NCI-H2081 treated with DMSO at 0.1 percent for 48 hours (cell line): ENCODE data around the gene SETD9.

ENCODE experiments used
- DNase-seq: peaks from one replicate; lab custom pipeline; 2025; lab: John Stamatoyannopoulos, UW

The SETD9 gene, protein sequence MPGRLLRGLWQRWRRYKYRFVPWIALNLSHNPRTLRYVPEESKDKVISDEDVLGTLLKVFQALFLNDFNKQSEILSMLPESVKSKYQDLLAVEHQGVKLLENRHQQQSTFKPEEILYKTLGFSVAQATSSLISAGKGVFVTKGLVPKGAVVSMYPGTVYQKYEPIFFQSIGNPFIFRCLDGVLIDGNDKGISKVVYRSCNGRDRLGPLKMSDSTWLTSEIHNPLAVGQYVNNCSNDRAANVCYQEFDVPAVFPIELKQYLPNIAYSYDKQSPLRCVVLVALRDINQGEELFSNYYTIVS

DNA sequence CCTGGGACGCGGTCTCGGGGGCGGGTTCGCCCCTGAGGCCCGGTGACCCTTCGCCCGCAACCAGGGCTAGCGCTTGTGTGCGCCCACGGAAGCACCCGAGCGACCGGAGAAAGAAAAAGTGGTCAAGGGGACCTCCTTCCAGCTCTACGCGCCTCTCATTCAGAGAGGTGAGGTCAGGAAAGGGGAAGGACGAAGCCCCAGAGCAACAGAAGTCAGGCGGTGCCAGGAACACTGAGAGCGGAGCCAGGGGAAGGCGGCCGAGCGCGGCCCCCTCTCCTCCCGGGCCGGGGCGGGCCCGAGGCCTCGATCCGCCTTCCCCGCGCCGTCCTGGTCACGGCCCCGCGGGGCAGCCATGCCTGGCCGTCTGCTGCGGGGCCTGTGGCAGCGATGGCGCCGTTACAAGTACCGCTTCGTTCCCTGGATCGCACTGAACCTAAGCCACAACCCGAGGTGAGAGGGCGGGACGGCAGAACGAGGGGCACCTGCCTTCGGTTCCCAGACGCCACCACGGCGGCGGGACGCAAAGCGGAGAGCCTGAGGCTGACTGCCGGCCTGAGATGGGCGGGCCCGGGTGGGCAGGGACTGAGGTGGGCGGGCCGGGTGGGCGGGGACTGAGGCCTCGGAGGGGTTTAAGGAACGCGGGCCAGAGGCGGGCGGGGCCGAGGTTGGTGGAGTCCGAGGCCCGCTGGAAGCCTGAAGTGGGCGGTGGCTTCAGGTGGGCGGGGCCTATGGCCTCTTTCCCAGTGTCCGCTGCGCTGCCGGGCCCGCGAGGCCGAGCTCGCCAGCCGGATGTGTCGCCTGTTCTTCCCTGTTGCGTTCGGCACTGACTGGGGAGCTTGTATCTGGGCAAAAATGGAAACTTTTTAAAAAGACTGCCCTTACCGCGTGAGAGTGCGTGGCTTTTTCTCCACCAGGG is at the start of gene SETD9:
Gene SETD9, plus strand, starts transcription at position 303 of the 916 bp plus-strand sequence. Its CDS starts 50 bp downstream, at position 353.
- DNase-seq, result peak; percentile 77

GRCh38 chr5:56861893-56862485 is 47.4 kb upstream of the SETD9 start:
- DNase-seq, result no peak

DNA sequence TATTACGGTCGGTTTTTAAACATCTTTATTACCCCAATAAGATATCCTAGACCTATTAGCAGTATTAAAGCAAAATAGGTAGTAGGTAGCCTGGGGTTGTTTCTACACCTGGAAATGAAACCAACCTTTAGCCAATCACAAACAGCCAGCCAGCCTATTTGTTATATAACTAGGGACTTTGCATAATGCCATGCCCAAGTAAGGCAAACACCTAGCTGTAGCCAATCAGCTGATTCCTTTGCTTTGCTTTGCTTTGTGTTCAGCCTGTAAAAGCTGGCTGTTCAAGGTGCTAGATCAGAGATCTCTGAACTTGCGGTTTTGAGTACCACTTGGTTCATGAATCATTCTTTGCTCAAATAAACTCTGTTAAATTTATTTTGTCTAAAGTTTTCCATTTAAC is 46.5 kb upstream of the SETD9 start:
- no peak for DNase-seq

- no peak for DNase-seq
Measured at GRCh38 chr5:56871777-56872176, 37.6 kb upstream of the SETD9 start.

- no peak for DNase-seq
Measured at GRCh38 chr5:56873056-56873455, 36.3 kb upstream of the SETD9 start.

DNA sequence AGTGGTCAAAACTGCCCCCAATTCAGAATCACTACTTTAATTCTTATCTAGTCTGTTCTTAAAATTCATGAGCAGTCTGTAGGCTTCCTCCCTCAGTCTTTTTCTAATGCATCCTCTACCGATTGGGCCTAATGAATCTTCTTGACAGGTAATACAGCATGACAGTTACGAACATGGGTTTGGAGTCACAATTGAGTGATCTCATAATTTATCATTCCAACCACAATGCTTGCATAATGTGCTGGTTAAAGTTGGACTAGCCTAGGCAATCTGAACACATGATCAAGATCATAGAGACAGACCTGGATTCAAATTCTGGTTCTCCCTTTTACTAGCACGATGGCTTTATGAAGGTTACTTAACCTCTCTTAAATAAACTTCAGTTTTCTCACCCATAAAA is 33.1 kb upstream of the SETD9 start:
- no peak for DNase-seq

DNA sequence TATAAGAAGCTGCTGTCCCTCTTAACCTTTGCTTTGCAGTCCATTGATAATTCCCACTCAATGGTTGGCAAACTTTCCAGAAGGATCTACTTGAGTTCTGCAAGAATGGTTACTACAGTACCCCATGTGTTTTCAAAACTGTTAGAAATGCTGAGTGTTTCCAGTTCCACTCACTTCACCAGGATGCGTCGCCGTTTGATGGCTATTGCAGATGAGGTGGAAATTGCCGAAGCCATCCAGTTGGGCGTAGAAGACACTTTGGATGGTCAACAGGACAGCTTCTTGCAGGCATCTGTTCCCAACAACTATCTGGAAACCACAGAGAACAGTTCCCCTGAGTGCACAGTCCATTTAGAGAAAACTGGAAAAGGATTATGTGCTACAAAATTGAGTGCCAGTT is 27.8 kb upstream of the SETD9 start:
- DNase-seq, result no peak

GRCh38 chr5:56893251-56893951 is 16.0 kb upstream of the SETD9 start:
- DNase-seq, result no peak

GRCh38 chr5:56896763-56897162 is 12.6 kb upstream of the SETD9 start:
- no peak for DNase-seq

- no peak for DNase-seq
Measured at GRCh38 chr5:56898213-56898612, 11.2 kb upstream of the SETD9 start.

DNA sequence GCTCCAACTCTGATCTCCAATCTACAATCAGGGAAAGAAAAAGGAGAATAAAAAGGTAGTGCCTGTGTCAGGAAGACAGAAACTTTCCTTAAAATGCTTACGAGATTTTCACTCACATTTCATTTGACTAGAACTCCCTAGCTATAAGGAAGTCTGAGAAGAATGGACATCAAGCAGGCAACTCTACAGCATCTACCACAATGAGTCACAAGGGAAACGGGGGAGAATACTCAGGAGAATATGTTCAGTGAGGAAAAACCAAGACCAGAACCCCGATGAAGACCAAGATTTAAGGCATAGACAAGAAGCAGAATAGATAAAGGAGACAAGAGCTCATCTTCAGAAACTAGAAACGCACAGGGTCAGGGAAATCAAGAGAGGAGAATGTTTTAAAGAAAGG is 9.0 kb upstream of the SETD9 start:
- DNase-seq, result no peak

DNA sequence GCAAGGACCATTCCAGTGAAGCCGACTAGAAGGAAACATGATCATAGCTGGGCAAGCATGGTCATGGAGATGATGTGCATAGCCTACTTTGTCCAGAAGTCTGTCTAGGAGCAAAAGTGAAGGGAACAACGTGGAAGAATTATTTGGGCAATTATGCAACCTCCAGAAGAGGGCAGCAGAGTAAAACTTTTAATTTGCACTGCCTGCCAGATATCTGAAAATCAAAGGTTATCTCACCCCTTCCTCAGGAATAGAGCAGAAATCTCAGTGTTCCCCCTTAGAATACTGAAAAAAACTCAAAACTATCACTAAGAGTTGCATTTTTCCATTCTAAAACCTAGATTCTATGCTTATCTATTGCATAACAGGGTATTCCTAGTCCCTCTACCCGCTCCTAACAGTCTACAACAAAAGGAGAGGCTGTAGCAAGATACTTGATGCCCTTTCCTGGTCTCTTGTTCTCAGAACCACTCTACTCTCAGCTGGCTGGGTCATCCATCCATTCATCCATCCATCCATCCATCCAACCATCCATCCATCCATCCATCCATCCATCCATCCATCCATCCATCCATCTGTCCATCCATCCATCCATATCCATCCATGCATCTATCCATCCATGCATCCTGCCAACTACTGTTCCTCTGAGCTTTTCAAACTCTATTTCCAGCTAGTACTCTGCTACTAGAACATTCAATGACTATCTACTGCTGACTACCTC is 8.4 kb upstream of the SETD9 start:
- no peak for DNase-seq

GRCh38 chr5:56908942-56909293 is 478 bp upstream of the SETD9 start:
- no peak for DNase-seq

DNA sequence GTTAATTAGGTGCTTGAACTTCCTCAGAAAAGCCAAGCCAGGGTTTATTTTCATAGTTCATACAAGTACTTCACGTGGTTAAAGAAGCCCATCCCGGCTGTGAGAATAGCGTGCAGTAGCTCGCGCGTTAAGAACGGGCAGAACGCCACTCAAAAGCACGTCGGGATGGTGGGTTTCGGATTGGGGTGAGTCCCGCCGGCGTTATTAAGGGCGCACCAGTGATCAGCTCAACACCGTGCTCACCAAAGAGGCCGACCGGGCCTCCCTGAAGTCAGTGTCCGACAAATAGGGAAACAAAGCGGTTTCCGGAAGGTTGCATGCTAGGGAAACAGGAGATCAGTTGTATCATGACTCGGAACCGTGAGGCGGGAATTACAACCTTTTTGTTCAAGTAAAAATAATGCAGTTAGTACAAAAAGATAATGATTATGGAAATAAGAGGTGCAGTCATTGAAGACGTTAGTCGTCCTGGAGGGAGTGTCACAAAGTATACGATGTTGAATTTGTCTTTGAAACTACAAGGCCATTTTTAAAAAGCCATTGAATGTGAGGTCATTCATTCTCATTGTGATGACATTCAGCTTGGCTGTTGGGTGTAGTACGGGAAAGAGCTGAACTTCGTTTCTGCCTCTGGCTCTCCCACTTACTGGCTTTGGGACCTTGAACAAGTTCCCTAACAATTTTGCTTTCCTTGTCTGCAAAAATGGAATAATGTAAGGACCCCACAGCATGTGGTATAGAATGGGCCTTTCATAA is 992 bp downstream of the SETD9 start:
- peak; percentile 29 for DNase-seq

- no peak for DNase-seq
Measured at GRCh38 chr5:56913766-56914165, 4.4 kb downstream of the SETD9 start.

GRCh38 chr5:56914678-56915077 is 5.3 kb downstream of the SETD9 start:
- DNase-seq, result no peak

DNA sequence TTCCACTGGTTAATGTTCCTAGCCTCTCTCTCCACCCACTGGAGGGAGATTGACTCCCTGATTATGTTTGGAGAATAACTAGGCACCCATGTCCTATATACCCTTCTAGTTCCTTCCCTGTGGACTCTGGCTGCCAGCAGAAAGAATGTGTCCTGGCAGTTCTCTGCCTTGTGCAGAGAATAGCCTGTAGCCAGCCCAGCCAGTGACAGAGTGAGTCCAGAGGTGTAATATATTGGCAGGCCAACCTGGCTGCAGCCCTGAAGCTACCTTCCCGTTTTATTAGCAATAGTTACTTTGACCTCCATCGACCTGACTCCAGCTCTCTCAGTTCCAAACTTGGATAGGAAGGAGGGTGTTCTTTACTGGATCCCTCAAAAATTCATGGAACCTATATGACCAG is 8.1 kb downstream of the SETD9 start:
- DNase-seq, result no peak

DNA sequence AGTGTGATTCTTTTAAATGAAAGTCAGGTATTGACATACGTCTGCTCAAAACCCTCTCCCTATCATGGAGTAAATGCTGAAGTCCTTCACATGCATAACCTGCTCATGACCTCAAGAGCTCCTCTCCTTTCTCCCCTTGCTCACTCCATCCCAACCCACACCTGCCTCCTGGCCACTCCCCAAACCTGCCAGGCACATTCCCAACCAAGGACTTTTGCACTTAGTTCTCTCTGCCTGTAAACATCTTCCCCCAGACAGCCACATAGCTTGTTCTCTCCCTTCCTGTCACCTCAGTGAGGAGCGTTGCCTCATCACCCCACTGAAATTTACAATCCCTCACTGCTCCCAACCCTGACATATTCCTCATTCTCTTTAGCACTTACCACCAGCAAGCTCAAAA is 8.7 kb downstream of the SETD9 start:
- no peak for DNase-seq

DNA sequence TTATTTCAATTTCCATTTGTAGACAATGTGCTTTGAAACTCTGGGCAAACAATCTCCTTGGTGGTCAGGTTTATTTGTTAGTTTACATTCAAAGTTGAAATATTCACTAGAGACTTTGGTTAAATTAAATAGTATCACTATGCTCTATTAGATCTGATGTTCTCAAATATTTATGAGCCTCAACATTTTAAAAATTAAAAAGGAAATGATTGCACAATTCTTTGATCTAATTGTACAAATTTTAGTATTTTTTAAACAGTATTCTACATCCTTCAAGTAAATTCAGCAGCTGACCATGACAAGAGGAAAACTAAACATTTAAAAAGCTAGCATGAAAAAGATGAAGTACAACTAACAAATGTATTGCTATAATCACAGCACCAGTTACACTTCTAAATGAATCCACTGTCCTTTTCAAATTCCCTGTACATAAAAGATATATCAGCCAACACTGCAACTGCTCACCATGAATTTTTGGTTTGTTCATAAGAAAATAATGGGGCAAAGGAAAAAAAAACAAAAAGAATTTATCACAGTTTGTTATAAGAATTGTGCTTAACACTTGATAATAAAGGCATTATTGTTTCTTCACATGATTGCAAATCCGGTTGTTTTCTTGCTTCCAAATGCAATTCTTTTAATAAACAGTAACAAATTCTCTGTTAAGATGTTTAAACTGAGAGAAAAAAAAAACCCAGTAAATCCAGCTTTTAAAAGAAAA is 10.7 kb downstream of the SETD9 start:
- no peak for DNase-seq

- no peak for DNase-seq
Measured at GRCh38 chr5:56922922-56923321, 13.5 kb downstream of the SETD9 start.
